HepG2 (cell line): ENCODE results near the gene RTN3. TPM values are rescaled to one million over a fixed set of nuclear protein-coding genes. Genes with fewer than 3 reads are reported as not detected.
A peak's percentile ranks its signal among the peaks of the same experiment; 100 is the strongest.

Experiments
- ATAC-seq: fragments of 200-7000 bp; cut with Tn5 transposase; 3 replicates; pipeline ENCODE4 v1.9.1; 2020; ENCODE audit warnings: mild to moderate bottlenecking, moderate library complexity
- BruUV-seq: library from RNA; stranded (reverse); fragments of 400-500 nt; replicated peaks from 2 replicates; lab custom pipeline; 2021; lab: Mats Ljungman, UMichigan
- CTCF ChIA-PET: fragments of 300-600 bp; formaldehyde crosslinking; extraction: SDS; loops from one replicate; lab custom pipeline; 2021; ENCODE audit warnings: low total read pairs, inconsistent platforms, low intra/inter-chr PET ratio; lab: Yijun Ruan, JAX
- POLR2A ChIA-PET: fragments of 350-600 bp; sonication (Branson Sonifier 250); formaldehyde crosslinking; loops from one replicate; lab custom pipeline; 2020; ENCODE audit warnings: antibody characterized with exemption, inconsistent platforms; lab: Yijun Ruan, JAX
- DNase-seq: peaks from one replicate; pipeline ENCODE4 v3.0.0-alpha.2; 2015; ENCODE audit warnings: low spot score
- FAIRE-seq: peaks from 3 replicates; lab custom pipeline; 2011; peaks lifted over from hg19 to GRCh38; lab: Jason Lieb, UNC
- H2AFZ ChIP-seq: one replicate; pipeline ENCODE4 v1.6.1; 2011; ENCODE audit warnings: low read length, inconsistent platforms
- H3K27ac ChIP-seq: fragments of 300-600 bp; 3 replicates; pipeline ENCODE4 v1.8.0; 2011; ENCODE audit warnings: mixed run types, mild to moderate bottlenecking, mixed read lengths, low read length, inconsistent platforms; ENCODE audit not compliant: insufficient read depth; ENCODE audit errors: extremely low read length
- H3K27me3 ChIP-seq, 2 experiments: fragments of 200-600 bp in 1 of 2; 2 replicates in 1 of 2; 3 replicates in 1 of 2; pipeline versions ENCODE4 v1.6.0 to v1.8.0; 2011; ENCODE audit warnings: low read length in 2 of 2, mild to moderate bottlenecking in 2 of 2, moderate library complexity in 2 of 2, inconsistent platforms in 1 of 2; ENCODE audit not compliant: insufficient read depth in 2 of 2, control insufficient read depth in 1 of 2
- H3K36me3 ChIP-seq, 2 experiments: fragments of 200-600 bp in 1 of 2; replicated peaks in 1 of 2; 2 replicates in 1 of 2; 3 replicates in 1 of 2; pipeline versions ENCODE4 v1.5.1 to v1.8.0; 2011; ENCODE audit warnings: low read length in 2 of 2, inconsistent platforms in 1 of 2; ENCODE audit not compliant: insufficient read depth in 2 of 2, control insufficient read depth in 1 of 2
- H3K4me1 ChIP-seq: 2 replicates; pipeline ENCODE4 v1.5.1; 2012; ENCODE audit warnings: low read length, inconsistent platforms; ENCODE audit not compliant: insufficient read depth
- H3K4me2 ChIP-seq: 2 replicates; pipeline ENCODE4 v1.6.0; 2011; ENCODE audit warnings: low read depth, low read length, inconsistent platforms
- H3K4me3 ChIP-seq, 3 experiments: fragments of 200-600 bp in 1 of 3; sonication (generic), shearing (Covaris generic) in 1 of 3; replicated peaks in 1 of 3; 2 replicates each; pipeline ENCODE4 v1.5.1; 2011 to 2016; ENCODE audit warnings: low read length in 3 of 3, inconsistent platforms in 2 of 3, low read depth in 2 of 3, mild to moderate bottlenecking in 2 of 3, control low read depth in 1 of 3, mixed read lengths in 1 of 3; ENCODE audit not compliant: insufficient read depth in 1 of 3
- H3K79me2 ChIP-seq: one replicate; pipeline ENCODE4 v1.6.1; 2011; ENCODE audit warnings: low read length, inconsistent platforms; ENCODE audit not compliant: insufficient read depth
- H3K9ac ChIP-seq: 2 replicates; pipeline ENCODE4 v1.6.0; 2011; ENCODE audit warnings: mild to moderate bottlenecking, low read depth, low read length, inconsistent platforms; ENCODE audit not compliant: insufficient read depth
- H3K9me3 ChIP-seq: 2 replicates; pipeline ENCODE4 v1.5.1; 2012; ENCODE audit warnings: mild to moderate bottlenecking, low read length
- H4K20me1 ChIP-seq: 2 replicates; pipeline ENCODE4 v1.6.0; 2011; ENCODE audit warnings: inconsistent platforms, mild to moderate bottlenecking, low read length, moderate library complexity; ENCODE audit not compliant: insufficient read depth
- CTCF ChIP-seq: sonication (generic); formaldehyde crosslinking; IDR thresholded peaks from 2 replicates; pipeline ENCODE4 v1.5.0; 2020; ENCODE audit warnings: mild to moderate bottlenecking, missing genetic modification reagents, moderate library complexity
- FOXA1 ChIP-seq, 2 experiments: fragments of 450-650 bp in 1 of 2; sonication (generic) in 1 of 2; formaldehyde crosslinking in 1 of 2; IDR thresholded peaks; 2 replicates each; pipeline versions ENCODE4 v1.4.0 to v1.6.1; 2016 to 2020; ENCODE audit warnings: missing genetic modification reagents in 1 of 2
- FOXP1 ChIP-seq, 2 experiments: fragments of 450-650 bp in 1 of 2; IDR thresholded peaks; 2 replicates each; pipeline ENCODE4 v1.6.1; 2017 to 2018; ENCODE audit warnings: antibody characterized with exemption in 1 of 2
- FOXP4 ChIP-seq: sonication (generic); formaldehyde crosslinking; IDR thresholded peaks from 2 replicates; pipeline ENCODE4 v1.4.0; 2020; ENCODE audit warnings: missing genetic modification reagents
- LCORL ChIP-seq, 2 experiments: fragments of 450-650 bp in 1 of 2; sonication (generic) in 1 of 2; formaldehyde crosslinking in 1 of 2; IDR thresholded peaks; 2 replicates each; pipeline versions ENCODE4 v1.5.0 to v1.6.1; 2017 to 2020; ENCODE audit warnings: antibody characterized with exemption in 1 of 2, missing genetic modification reagents in 1 of 2
- PPARG ChIP-seq: conservative IDR thresholded peaks from 2 replicates; pipeline ENCODE4 v1.6.1; 2016; ENCODE audit warnings: missing biosample characterization, missing genetic modification reagents
- STAG1 ChIP-seq: sonication (generic); formaldehyde crosslinking; IDR thresholded peaks from 2 replicates; pipeline ENCODE4 v1.4.0; 2020; ENCODE audit warnings: missing genetic modification reagents
- TBP ChIP-seq: sonication (generic); formaldehyde crosslinking; IDR thresholded peaks from 2 replicates; pipeline ENCODE4 v1.5.0; 2020; ENCODE audit warnings: missing genetic modification reagents
- ZNF33B ChIP-seq: sonication (generic); formaldehyde crosslinking; IDR thresholded peaks from 2 replicates; pipeline ENCODE4 v1.5.1; 2020; ENCODE audit warnings: mild to moderate bottlenecking, missing genetic modification reagents
- ZNF629 ChIP-seq: sonication (generic); formaldehyde crosslinking; conservative IDR thresholded peaks from 2 replicates; pipeline ENCODE4 v1.5.0; 2020; ENCODE audit warnings: missing genetic modification reagents
- WGBS: methylation state at CpG from one replicate; pipeline ENCODE4 v1.1.6; 2017; ENCODE audit warnings: low lambda C conversion rate; 5-methylcytosine and 5-hydroxymethylcytosine counted together
- in situ Hi-C: cut with HindIII; loops from 2 replicates; pipeline ENCODE4 v1.10.0; 2017; ENCODE audit warnings: low pct_unique_long_range_greater_than_20kb; ENCODE audit not compliant: extremely low pct_ligation_motif_present
- intact Hi-C: fragments of 100-400 bp; cut with micrococcal nuclease; formaldehyde crosslinking; loops from one replicate; pipeline ENCODE4 v1.10.0; 2022; ENCODE audit not compliant: unreplicated experiment
- polyA plus RNA-seq, 8 experiments: library from polyadenylated mRNA; depleted of rRNA in 3 of 8; stranded (reverse) in 7 of 8; unstranded in 1 of 8; fragments of >200 nt; fragmentation: Illumina TruSeq in 4 of 8; extraction: Trizol in 4 of 8; gene quantifications; 2 replicates each; pipeline versions ENCODE4 v1.2.1 to v1.2.3, GENCODE V29; 2011 to 2016; ENCODE audit warnings: low read depth in 4 of 8, missing spikeins in 1 of 8, mixed read lengths in 1 of 8; ENCODE audit not compliant: insufficient read depth in 1 of 8
- total RNA-seq, 5 experiments: library from RNA; depleted of rRNA; stranded (reverse); fragments of >200 nt; fragmentation: Illumina TruSeq; extraction: Trizol; gene quantifications; 2 replicates each; pipeline ENCODE4 v1.2.3, GENCODE V29; 2016; ENCODE audit warnings: low read depth in 1 of 5

Gene RTN3
- total and polyA plus RNA-seq, 2 of the 13 experiments (the other 11 are each of a cell fraction or from before 2014, with no cell fraction given): 32.2 to 41.1 TPM

- peaks cover 0 to 2% of the 10 kb centered on the region in 2 experiments; a peak in 2 of 5 replicates for H3K36me3 ChIP-seq
- peaks cover 2% of the 10 kb centered on the region for H3K79me2 ChIP-seq
- H3K4me1 ChIP-seq: peaks cover 11% of the 10 kb centered on the region
- no peak overlapping the region for H3K4me2 ChIP-seq
- ChIA-PET POLR2A (no interaction called here), CTCF (no interaction called here)
- no peaks in the 10 kb centered on the region for H3K9me3 ChIP-seq
- no peak overlapping the region for H2AFZ ChIP-seq
- H3K9ac ChIP-seq: no peak overlapping the region
- no peak overlapping the region for H3K4me3 ChIP-seq
- no TSS peak for BruUV-seq
- no peaks in the 10 kb centered on the region for H4K20me1 ChIP-seq
- DNase-seq (no peak), FAIRE-seq (peak; percentile 8)
- no peak overlapping the region for H3K27ac ChIP-seq
- intact Hi-C loops (no loop called here), in situ Hi-C loops (loop anchor here (25.0 kb wide), 1 partner anchor 258 kb away; the partner anchor contains the start of gene PLAAT5)
- TF ChIP-seq CTCF (CRISPR knock-in tag): peak; percentile 58
- TF ChIP-seq FOXP4 (CRISPR knock-in tag): 0 out of 2 replicates have a peak, but pooled peaks have one; percentile 13
- no peak for TF ChIP-seq TBP (CRISPR knock-in tag)
- 0 out of 2 replicates have a peak, but pooled peaks have one; percentile 15 for TF ChIP-seq PPARG
- TF ChIP-seq FOXA1 (IDR thresholded peaks at IDR 0.05): no peak
- 0 out of 2 replicates have a peak, but pooled peaks have one; percentile 44 for TF ChIP-seq FOXA1 (CRISPR knock-in tag; IDR thresholded peaks at IDR 0.05)
- TF ChIP-seq FOXP1 (IDR thresholded peaks at IDR 0.05): no peak
- peak; percentile 38; the same call in 1 of the 2 replicates for TF ChIP-seq FOXP1 (CRISPR knock-in tag; IDR thresholded peaks at IDR 0.05)
- TF ChIP-seq STAG1 (CRISPR knock-in tag): peak; percentile 46
- no peak for TF ChIP-seq ZNF33B (CRISPR knock-in tag)
- TF ChIP-seq LCORL (IDR thresholded peaks at IDR 0.05): no peak
- TF ChIP-seq LCORL (CRISPR knock-in tag; IDR thresholded peaks at IDR 0.05): peak; percentile 6; the same call in 1 of the 2 replicates
- TF ChIP-seq ZNF629 (CRISPR knock-in tag): no peak
- TF ChIP-seq, all 625 proteins: peak for 7
- H3K27me3 ChIP-seq: no peaks in the 10 kb centered on the region
- WGBS: 80% methylated on average over 13 of the region's 13 CpGs
- ATAC-seq: peak; percentile 40; the same call in 1 of the 3 replicates
Observed at GRCh38 chr11:63745304-63746170, 64.2 kb downstream of the RTN3 start.
